NCI-H446 treated with DMSO at 0.1 percent for 48 hours (cell line): ENCODE measurements around the gene SPCS1.
"Not testable (repeated sequence)": the region's sequence is repeated elsewhere in the genome, so short reads cannot be mapped to it uniquely, and the experiment has no call there.

Experiments used
- DNase-seq: peaks from one replicate; lab custom pipeline; 2025; lab: John Stamatoyannopoulos, UW

The SPCS1 gene

DNA sequence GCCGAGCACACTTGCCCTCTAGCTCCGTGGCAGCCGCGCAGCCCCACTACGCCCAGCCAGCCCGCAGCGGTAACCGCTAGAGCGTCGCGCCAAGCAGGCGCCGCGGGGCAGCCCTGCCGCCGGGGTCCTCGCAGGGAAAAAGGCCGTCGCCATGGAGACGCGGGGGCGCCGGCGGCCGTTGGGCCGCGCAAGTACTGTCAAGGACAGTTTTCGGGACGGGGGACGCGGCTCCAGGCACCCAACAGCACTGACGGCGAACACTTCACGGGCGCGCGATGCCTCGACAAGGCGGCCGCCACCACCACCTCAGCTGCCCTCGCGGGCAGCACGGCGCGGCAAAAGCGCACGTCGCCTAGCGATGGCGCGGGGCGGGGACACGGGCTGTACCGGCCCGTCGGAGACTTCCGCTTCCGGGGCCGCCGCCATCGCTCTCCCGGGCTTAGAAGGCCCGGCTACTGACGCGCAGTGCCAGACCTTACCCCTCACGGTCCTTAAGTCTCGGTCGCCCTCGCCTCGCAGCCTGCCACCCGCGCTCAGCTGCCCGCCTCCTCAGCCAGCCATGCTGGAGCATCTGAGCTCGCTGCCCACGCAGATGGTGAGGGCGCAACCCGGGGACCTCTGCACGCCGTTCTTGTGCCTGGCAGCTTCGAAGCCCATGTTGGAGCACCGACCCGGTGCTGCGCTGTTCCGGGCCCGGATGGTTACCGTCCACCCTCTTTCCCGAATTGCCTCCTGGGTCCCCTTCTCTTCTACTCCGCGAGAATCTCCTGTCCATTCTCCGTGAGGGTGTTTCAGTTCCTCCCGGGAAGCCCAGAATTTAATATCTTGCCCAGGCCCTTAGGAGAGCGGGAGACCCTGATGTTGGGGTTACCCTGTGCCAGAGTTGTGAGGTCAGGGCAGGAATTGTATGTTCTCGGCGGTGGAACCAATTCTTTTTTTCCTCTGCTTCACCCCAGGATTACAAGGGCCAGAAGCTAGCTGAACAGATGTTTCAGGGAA is at the start of gene SPCS1, which contains the start of gene GLT8D1:
SPCS1 (plus strand) TSS at position 419 of the 999 bp plus-strand sequence; CDS start at position 560, 141 bp downstream.
GLT8D1 (minus strand) TSS at position 104 of the 999 bp plus-strand sequence. CDS start 5,331 bp downstream, outside the sequence.
- DNase-seq, result peak; percentile 40

GRCh38 chr3:52660046-52660445 is 45.9 kb upstream of the SPCS1 start:
- DNase-seq, result no peak

DNA sequence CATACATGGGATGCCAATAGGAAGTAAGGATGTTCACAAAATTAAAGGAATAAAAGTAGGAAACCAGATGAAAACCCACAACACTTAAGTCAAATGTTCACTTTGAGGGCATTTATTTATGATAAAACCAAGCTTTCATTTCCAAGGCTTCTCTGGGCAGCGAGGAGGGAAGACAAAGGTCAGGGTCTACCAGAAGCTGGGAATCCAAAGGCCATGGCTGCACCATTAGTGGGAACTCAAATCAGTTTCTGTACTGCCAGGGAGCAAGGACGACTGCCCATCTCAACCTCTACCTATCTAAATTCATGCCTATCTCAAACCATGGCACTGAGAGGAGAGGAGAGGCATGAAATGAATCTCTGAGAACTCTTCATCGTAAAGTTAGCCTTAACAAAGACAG is 42.8 kb upstream of the SPCS1 start:
- no peak for DNase-seq

GRCh38 chr3:52670621-52671521 is 35.0 kb upstream of the SPCS1 start:
- DNase-seq, result no peak

DNA sequence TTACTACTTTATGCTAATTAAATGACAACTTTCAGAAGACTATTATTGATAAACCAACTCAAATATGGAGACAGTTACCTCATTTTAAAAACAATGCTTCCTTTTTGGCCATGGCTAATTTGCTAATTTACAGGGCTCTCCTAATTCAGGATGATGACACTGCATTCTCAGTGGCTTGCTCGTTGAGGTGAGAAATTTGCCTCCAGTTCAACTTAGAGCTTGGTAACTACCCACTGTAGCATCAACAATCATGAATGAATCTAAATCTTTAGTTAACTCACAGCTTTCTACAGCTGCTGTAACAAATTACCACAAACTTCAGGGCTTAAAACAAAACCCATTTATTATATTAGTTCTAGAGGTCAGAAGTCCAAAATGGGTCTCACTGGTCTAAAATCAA is 34.2 kb upstream of the SPCS1 start:
- no peak for DNase-seq

DNA sequence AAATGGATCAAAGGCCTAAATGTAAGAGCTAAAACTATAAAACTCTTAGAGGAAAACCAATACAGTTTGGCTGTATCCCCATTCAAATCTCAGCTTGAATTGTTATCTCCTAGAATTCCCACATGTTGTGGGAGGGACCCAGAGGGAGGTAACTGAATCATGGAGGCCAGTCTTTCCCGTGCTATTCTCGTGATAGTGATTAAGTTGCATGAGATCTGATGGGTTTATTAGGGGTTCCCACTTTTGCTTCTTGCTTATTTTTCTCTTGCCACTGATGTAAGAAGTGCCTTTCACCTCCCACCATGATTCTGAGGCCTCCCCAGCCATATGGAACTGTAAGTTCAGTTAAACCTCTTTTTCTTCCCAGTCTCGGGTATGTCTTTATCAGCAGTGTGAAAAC is 29.7 kb upstream of the SPCS1 start:
- DNase-seq, result not testable (repeated sequence)

DNA sequence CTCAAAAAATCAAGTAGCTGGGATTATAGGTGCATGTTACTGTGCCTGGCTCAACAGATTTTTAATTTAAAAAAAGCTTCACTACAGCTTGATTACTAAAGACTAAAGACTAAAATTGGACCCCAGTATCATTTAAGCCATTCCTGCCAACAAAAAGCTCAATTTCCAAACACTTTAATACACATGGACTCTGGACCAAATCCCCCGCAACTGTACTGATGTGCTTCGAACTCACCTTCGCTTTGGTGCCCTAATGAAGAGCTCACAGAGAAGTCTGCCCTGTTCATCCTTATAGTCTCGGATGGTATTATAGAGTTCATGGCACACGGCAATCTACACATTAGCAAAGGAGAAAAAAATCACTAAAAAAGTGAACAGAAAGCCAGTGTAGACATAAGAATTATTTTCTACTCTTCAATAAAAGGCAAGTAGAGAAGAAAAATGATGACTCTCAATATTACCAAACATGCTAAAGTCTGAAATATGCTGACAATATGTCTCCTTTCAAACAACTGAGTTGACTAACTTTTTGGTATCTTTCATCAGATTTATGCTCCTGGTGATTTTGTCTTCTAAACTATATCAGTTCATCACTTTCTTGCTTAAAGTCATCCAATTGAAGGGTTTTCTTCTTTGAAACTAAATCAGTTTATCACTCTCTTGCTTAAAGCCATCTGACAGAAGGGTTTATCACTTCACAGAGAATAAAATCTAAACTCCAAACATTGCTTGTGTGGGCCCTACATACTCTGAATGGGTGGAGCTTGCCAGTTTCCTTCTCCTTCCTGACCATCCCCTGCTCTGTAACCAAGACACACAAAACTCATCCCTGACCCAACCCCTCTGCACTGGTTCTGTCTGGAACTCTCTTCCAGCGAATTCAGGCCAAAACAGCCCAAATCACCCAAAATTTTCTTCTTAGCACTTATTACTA is 27.4 kb upstream of the SPCS1 start:
- DNase-seq, result no peak

DNA sequence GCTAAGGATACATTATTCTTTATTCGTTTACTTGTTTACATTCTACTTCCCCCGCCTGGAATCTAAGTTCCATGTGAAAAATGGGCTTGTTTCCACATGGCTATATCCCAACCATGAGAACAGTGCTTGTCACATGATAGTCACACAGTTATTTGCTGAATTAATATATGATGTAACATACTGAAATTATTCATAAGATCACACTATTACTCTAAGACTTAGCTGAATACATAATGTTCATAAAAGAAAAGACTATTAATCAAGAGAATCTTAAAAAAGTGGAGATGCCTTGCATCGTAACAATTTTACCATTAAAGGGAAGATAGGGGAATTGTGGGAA is 26.7 kb upstream of the SPCS1 start:
- DNase-seq, result no peak

DNA sequence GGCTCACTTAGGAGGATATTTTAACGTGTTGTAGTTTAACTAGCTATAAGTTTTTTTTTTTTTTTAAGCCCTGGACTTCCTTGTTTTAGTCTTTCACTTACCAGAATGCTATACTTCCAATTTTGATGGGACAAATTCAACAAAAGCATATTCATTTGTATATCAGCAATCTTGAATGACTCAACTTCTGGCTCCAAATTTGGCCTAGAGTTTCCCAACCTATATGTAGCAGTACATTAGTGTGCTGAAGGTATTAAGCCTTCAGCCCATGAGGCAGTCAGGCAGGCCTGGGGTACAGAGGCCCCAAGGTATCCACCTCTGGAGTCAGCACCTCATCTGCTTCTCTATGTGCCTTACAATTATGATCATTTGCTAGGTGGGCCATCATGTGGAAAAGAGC is 26.1 kb upstream of the SPCS1 start:
- no peak for DNase-seq

DNA sequence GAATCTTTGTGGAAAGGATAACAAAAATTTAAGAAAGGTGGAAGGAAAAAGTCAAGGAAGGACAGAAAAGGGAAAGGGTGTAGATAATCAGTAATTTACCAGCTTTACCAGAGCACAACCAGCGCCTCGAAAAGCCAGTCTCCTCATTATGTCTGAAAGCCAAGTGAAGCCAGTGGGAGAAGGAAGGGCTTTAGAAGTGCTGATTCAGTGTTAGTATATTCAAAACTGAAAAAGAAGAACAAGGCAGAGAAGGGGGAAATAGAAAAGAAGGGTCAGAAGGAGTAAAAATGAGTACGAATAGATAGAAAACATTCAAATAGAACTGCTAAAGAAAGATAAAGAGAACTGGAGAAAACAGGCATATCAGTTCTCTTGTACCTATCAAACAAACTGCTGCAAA is 24.3 kb upstream of the SPCS1 start:
- no peak for DNase-seq

DNA sequence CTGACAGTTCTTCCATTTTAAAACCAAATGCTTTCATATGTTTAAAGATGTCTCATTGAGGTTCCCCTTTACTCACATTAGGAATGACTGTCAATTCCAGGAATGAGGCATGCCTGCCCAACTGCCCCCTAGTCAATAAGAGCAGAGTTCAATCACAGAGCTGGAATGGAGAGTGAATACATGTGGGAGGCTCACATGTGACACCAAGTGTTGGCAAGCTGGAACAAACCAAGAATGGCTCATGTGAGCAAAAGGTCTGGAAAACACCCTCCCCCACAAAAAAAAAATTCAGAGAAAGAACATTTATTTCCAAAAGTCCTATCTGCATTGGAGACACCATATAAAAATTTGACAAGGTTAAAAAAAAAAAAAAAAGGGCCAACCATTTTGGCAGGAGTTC is 23.9 kb upstream of the SPCS1 start:
- no peak for DNase-seq

DNA sequence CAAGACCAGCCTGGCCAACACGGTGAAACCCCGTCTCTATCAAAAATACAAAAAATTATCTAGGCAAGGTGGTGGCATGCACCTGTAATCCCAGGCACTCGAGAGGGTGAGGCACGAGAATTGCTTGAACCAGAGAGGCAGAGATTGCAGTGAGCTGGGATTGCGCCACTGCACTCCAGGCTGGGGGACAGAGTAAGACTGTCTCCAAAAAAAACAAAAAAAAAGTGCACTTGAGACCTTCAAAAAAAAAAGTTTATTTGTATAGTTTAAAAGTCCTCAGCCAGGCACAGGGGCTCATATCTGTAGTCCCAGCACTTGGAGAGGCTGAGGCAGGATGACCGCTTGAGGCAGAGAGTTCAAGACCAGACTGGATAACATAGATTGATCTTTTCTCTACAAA is 22.3 kb upstream of the SPCS1 start:
- DNase-seq, result no peak

DNA sequence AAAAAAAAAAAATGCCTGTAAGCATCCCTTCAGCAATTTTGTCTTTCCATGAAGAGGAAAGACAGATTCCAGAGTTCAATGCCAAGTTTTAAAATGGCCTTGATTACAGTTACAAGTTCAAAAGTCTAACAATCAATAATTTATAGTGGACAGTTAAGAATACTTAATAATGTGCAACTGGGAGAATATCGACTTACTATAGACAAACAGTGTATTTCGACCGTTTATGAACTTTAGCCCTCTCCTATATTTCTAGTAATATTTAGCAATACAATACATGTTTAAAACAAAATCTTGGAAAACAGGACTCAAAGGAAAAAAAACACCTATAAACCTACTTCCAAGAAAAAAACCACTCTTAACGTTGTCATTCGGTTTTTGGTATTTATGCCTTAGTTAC is 21.7 kb upstream of the SPCS1 start:
- no peak for DNase-seq

DNA sequence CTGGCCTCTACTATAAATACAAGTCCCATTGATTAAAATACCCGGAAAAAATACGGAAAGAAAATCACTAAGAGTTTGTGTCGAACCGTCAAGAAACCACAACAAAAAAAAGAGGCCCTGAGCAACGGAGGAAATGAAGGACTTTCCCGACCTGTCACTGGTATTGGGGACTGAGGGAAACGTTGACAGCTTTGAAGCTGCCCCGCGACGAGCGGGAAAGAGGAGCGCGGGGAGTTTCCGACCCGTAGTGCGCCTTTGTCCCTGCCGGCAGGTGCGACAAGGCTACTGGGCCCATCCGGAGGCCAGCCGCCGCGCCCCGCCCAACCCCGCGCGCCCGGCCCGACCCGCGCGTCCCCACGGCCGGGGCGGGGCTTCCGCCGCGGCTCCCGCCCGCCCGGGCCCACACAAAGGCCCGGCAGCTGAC is 20.6 kb upstream of the SPCS1 start:
- peak; percentile 47 for DNase-seq

DNA sequence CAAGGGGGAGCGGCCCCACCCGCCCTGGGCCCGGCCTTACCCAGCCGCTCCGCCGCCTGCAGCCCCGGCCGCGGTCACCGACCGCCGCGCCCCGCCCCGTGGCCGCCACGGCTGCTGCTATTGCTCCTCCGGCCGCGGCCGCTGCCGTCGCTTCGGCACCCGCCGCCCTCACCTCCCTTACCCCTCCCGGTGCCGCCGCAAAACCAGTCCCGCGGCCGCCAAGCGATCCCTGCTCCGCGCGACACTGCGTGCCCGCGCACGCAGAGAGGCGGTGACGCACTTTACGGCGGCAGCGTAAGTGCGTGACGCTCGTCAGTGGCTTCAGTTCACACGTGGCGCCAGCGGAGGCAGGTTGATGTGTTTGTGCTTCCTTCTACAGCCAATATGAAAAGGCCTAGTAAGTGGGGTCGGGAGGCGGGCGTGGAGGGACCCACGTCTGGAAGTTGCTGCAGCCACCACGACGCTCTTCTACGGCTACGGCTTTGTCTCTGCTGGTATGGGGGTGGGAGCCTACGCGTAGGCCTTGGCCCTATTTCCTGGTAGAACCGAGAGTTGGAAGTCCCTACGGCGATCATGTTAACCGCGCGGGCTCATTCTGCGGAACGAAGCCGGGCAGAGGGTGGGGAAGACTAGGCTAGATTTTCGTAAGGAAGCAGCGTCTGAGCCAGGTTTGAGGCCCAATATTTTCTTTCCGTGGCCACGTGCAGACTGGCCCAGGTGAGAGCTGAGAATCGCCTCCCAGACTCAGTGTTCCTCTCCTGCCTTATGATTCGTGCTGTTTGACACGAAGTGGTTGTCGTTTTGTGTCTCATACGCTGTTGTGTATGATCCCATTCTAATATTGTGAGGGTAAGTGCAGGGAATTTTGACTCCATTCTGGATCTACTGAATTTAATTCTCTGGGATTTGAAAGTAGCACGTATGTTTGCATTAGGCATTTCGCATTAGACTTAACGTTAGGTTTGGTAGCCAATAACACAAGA is 19.9 kb upstream of the SPCS1 start, which contains the start of the genes GNL3 and PBRM1:
GNL3 (plus strand) TSS at position 324 of the 983 bp plus-strand sequence; CDS start at position 385, 61 bp downstream.
PBRM1 (minus strand) TSS at position 205 of the 983 bp plus-strand sequence.
- peak; percentile 81 for DNase-seq

DNA sequence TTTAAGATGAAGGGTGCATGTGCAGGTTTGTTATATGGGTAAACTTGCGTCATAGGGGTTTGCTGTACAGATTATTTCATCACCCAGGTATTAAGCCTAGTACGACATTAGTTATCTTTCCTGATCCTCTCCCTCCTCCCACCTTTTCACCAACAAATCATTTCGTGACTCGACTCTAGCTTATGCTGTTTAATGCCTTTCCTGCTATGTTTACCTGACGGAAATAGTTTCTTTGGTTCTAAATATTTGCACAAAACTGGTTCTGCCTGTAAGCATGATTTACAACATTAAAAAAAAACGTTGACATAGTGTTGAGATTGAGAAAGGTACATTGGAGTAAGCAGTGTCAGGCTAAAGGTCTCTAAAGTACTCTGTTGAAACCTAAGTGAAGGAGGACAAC is 17.6 kb upstream of the SPCS1 start:
- DNase-seq, result no peak

GRCh38 chr3:52689151-52689550 is 16.8 kb upstream of the SPCS1 start:
- DNase-seq, result no peak

DNA sequence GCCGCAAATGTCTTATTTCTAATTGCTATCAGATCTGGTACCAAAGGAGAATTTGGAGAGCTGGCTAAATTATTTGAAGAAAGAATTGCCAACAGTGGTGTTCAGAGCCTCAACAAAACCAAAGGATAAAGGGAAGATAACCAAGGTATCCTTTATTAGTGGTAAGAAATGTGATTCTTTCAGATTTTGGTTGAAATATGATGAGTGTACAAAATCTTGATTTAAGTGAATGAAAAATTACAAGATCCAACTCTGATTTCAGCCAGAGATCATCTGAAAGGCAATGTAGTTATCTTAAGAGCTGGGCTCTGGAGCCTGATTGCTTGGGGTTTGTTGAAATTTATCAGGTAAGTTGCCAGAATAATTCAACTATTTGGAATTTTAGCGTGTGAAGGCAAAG is 15.3 kb upstream of the SPCS1 start:
- DNase-seq, result no peak

- no peak for DNase-seq
Observed at GRCh38 chr3:52693071-52693470, 12.8 kb upstream of the SPCS1 start.
